GM08714 (cell line): ENCODE results near the gene GRIN2D.
"Not testable (repeated sequence)": the region's sequence is repeated elsewhere in the genome, so short reads cannot be mapped to it uniquely, and the experiment has no call there.

Experiments used
- H3K4me3 ChIP-seq: fragments of 200-500 bp; sonication (Bioruptor generic); 2 replicates; pipeline ENCODE4 v1.5.1; 2014; ENCODE audit warnings: mild to moderate bottlenecking, low read length, inconsistent platforms
- ZNF274 ChIP-seq: IDR thresholded peaks from 2 replicates; pipeline ENCODE4 v1.6.1; 2012; ENCODE audit warnings: mild to moderate bottlenecking, low read depth, low read length

GRIN2D gene

DNA sequence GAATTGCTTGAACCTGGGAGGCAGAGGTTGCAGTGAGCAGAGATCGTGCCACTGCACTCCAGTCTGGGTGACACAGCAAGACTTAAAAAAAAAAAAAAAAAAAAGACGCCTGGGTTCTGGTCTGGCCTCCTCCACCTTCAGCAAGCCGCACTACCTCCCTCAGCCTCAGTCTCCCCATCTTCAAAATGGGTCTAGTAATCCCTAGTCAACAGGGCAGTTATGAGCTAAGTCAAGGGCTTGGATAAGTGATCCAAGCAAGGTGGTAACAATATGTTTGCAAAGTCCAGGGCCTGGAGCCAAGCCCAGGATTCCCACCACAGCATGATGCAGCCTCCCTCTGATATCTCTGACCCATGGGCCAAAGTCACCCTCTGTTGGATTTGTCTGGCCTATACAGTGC, 6.5 kb upstream of the GRIN2D start:
- H3K4me3 ChIP-seq = no peak overlapping the region
- TF ChIP-seq ZNF274 = no peak

DNA sequence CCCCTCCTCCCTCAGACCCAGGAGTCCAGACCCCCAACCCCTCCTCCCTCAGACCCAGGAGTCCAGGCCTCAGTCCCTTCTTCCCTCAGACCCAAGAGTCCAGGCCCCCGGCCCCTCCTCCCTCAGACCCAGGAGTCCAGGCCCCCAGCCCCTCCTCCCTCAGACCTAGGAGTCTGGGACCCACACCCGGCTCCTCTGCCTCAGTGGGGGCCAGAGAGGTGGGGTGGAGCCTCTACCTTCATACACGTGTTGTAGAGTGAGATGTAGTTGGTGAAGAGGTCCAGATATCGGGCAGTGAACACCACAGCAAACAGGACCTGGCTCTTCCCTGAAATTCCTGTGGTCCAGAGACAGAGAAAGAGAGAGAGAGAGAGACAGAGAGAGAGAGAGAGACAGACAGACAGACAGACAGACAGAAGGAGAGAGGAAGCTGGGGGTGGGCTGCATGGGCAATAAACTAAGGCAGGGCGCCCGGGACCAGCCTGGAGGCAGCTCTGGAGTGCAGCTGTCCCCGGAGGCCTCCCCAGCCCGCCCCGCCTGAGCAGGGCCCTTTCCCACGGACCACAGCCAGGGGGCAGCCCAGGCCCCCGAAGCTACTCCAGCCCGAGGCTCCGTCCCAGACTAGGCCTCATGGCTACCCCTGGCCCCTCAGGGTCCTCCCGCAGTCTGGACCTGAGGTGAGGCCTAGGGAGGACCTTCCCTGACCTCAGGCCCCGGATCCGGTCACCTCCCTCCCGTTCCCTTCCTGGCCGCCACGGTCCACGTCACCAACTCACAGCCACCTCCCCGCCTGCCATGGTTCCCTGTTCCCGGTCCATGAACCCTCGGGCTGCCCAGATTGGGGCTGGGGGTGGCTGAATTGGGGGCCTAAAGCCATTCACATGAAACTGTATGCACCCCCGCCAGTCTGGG, 3.0 kb upstream of the GRIN2D start:
- TF ChIP-seq ZNF274 = no peak

DNA sequence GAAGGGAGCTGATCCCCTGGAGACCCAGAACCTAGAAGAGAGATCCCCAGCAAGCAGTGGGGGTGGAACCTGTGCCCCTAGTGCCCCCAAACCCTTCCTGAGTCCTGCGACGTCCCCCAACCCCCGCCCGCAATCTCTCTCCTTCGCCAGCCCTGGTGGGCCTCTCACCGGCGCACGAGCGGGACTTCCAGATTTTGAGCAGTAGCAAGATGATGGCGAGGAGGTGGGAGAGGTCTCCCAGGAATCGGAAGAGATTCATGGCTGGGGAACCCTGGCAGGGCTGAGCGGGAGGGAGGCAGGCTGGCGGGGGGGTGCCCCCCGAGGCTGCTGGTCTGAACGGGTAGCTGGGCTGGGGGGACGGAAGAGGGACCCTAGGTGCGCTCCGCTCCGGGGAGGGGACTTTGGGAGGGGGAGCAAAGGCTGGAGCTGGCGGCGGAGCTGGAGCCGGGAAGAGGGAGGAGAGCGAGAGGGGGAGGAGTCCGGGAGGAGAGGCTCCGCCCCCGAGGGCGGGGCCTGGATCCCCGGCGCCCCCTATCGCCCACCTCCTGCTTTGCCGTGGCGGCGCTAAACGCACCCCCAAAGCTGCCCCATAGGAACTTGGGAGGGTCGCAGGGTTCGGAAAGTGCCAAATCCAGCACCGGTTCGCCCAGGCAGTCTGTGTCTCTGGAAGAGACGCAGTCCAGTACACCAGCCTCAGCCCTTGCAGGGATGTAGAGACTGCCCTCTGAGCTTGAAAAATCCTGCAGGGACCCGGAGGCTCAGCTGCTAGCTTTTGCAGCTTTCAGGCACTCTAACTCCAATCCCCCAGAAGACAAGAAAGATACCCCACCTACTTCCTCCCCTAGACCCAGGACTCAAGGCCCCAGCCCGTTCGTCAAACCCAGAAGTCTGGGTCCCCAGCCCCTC, 2.1 kb upstream of the GRIN2D start, which contains the start of gene KDELR1:
TSS of gene KDELR1 (minus strand) at position 452 of the 906 bp plus-strand sequence. CDS start at position 259, 193 bp downstream.
- no peak for TF ChIP-seq ZNF274
- H3K4me3 ChIP-seq = peak within 1 kb of the TSS; percentile 91

More for the DNA sequence above, 3.0 kb upstream of the GRIN2D start:
- peak overlapping the region; percentile 91 for H3K4me3 ChIP-seq

DNA sequence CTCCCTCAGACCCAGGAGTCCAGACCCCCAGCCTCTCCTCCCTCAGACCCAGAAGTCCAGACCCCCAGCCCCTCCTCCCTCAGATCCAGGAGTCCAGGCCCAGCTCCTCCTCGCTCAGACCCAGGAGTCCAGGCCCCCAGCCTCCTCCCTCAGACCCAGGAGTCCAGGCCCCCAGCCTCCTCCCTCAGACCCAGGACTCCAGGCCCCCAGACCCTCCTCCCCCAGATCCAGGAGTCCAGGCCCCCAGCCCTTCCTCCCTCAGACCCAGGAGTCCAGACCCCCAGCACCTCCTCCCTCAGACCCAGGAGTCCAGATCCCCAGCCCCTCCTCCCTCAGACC, 1.5 kb upstream of the GRIN2D start:
- H3K4me3 ChIP-seq = not testable (repeated sequence)

DNA sequence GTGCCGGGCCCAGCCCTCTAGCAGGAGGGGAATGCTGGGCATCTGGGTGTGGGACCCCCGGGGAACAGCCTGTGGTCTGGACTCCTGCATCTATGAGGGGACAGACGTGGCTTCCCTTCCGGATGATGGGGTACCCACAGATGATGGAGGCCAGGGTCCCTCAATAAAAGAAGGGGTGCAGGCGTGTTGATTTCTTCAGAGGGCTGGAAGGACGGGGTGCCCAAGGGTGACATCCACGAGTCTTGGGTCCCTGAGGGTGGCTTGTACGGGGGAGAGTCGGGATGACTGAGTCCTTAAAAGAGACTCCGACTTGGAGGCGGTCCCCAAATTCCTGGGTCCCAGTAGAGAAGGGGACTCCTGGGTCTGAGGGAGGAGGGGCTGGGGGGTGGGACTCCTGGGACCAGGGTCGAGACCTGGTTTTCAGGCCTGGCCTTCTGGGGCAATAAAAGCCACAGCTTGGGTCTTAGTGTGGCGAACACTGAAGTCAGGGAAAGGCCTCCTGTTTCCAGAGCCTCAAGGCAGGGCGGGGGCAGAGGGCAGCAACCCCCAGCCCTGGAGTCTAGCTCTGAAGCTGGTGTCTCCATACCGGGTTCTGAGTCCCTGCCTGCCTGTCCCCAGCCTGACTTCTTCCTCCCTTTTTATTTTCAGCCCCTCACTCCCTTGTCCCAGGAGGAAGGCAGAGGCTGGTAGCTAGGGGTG, 459 bp upstream of the GRIN2D start:
- no peak overlapping the region for H3K4me3 ChIP-seq
- no peak for TF ChIP-seq ZNF274

DNA sequence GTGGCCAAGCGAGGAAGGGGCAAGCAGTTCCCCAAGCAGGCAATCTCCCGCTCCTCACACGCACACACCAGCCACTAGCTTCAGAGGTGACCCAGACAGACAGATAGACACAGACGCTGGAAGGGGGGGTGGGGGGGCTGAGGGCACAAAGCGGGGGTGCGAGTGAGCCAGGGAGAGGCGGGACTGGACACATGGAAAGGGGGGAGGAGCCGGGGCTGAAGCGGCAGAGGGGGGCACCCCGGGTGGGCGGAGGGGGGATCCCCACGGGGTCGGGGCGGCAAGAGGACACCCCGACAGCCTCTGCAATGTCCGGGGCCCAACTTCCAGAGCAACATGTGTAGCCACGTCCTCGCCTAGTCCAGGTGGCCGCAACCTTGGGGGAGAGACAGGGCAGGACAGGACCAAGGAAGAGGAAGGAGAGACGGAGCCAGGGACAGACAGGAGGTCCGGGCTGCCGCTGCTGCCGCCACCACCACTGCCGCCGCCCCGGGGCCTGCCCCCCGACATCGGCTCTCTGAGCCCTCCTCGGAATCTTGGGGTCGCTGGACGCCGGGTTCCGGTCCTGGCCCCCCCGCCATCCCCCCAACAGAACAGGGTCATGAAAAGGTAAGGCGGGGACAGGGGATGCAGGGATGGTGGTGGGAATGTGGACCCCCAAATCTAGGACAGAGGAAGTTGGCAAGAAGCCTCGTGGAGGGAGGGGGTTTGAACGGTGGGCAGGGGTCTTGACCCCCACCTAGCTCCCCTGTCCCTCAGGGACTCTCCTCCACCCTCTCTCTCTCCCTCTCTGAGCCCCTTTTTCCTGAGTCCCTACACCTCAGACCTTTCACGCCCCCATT, 1.1 kb downstream of the GRIN2D start:
- TF ChIP-seq ZNF274 = no peak
- H3K4me3 ChIP-seq = no peak overlapping the region

DNA sequence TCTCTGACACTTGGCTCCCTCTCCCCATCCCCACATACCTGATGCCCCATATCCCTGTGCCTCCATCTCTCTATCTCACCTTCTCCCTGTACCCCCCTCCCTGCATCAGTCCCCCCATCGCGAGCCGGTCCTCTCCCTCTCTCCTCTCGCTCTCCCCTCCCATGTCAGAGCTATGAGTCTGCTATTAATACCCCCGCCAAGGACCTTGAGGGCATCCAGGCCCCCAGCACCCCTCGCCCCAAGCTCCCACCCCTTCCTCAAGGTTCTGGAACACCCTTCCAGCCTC, 1.6 kb downstream of the GRIN2D start:
- H3K4me3 ChIP-seq = no peak overlapping the region

DNA sequence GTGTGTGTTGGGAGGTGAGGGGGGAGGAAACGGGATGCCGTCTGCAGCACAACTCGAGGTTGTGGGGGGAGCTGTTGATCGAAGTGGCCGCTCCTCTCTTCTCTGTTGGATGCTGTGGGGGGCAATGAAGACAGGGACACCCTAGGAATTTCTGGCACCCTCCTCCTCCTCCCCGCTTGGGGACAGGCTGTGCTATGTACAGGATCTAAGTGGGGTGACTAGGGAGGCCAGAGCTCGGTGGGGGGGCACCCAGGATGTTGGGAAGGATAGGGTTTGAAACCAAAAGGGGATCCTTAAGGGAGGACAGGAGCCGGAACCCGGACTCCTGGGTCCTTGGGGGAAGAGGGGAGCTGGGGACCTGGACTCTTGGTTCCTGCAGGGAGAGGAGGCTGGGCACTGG, 2.0 kb downstream of the GRIN2D start:
- H3K4me3 ChIP-seq = no peak overlapping the region
- TF ChIP-seq ZNF274 = no peak

More for the DNA sequence above, 1.6 kb downstream of the GRIN2D start:
- TF ChIP-seq ZNF274 = no peak

DNA sequence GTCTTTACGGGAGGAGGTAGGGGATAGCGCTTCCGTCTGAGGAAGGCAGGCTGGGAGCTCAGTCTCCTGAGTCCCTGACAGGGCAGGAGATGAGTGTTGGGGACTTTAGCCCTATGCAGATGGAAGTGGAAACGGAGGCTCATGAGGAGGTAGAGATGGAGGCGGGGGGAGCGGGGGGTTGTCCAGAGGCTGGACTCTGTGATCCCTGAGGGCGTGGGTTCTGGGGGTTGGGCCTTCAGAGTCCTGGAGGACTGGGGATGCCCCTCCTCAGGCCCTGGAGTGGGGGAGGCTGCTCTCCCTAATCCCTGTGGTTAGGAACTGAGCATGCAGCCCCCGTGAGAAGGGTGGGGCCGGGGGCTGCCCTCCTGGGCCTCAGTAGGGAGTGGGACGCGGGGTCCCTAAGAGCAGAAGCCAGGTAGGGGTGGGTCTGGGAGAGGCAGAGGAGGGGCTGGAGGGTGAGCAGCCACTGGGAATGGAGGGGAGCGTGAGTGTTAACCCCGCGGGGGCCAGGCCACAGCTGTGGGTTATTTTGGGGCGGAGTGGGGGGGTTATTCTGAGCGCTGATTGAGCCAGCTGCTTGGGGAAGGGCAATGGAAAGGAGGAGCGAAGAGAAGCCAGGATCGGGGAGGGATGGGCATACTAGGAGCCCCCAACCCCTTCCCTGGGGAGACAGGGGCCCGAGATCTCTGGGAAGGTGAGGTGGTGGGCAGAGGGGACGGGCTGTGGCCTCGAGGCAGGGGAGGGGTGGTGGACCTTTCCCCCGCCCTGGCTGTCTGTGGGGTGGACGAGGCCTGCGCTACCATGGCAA, 2.8 kb downstream of the GRIN2D start:
- H3K4me3 ChIP-seq = no peak overlapping the region
- TF ChIP-seq ZNF274 = no peak

DNA sequence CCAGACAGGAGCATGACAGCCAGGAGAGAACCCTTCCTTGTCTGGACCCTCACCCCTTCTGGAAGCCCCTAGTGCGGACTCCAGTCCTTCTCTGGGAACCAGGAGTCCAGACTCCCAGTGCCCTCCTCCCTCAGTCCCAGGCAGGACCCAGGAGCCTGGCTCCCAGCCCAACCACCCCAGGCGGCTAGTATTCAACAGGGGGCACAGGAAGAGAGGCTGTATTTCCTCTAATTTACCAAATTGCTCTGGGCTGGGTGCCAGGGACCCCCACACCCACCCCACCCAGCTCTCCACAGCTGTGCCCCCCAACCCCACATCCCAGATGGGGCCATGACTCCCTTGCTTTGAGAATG, 3.3 kb downstream of the GRIN2D start:
- no peak overlapping the region for H3K4me3 ChIP-seq
- TF ChIP-seq ZNF274 = no peak

DNA sequence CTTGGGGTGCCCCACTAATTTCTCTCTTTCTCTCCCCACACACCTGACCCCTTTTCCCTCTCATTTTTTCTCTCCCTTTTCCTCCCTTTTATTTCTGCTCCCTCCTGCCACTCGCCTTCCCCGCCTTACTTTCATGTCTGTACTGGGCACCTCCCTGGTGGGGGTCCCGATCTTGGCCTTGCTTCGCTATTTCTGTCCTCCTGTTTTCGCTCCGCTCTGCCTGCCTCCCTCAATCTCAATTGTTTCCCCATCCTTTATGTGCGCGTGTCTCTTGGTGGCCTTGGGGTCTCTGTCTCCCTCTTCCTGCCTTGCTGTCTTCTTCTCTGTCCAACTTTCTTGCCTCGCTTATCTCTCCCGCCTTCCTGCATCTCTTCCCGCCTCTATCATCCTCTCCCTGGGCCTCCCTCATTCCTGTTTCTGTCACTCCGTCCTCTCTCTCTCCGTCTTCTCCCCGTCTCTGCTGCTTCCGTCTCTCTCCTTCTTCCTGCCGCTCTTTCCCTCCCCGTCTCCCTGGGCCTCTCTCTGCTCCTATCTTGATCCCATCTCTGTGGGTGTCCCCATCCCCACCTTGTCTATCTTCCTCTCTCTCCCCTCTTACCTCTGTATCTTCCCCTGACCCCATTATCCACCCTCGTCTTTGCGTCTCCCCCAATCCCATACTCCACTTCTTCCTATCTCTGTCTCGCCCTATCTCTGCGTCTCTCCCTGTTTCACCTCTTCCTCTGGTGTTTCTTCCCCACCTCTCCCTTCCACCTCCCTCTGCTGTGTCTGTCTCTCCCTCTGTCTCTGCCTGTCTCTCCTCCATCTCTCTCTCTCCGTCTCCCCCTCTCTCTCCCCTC, 4.0 kb downstream of the GRIN2D start:
- H3K4me3 ChIP-seq = peak overlapping the region; percentile 57; the same call in 1 of the 2 replicates
- no peak for TF ChIP-seq ZNF274

DNA sequence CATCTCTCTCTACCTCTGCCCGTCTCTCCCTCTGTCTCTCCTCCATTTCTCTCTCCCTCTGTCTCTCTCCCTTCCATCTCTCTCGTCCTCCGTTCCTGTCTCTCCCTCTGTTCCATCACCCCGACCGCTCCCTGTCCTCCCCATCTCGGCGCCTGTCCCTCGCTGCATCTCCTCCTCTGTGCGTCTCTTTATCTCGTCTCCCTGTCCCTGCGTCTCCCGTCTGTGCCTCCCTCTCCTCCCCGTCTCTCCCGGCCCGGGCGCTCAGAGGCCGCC, 4.6 kb downstream of the GRIN2D start:
- TF ChIP-seq ZNF274 = no peak
- peak overlapping the region; percentile 57; the same call in 1 of the 2 replicates for H3K4me3 ChIP-seq
